Endothelial cell of umbilical vein (primary cell): Measurements from ENCODE around the gene CLSTN2. TPM values are rescaled to one million over a fixed set of nuclear protein-coding genes. Genes with fewer than 3 reads are reported as not detected.

Experiments
- BruUV-seq: library from RNA; stranded (reverse); fragments of 400-500 nt; replicated peaks from 2 replicates; lab custom pipeline; 2021; lab: Mats Ljungman, UMichigan
- CTCF ChIA-PET: fragments of 300-600, 350-600 bp; sonication (Branson Sonifier 250); formaldehyde crosslinking; loops from one replicate; lab custom pipeline; 2021; ENCODE audit warnings: antibody characterized with exemption, inconsistent platforms; lab: Charles Lee
- POLR2A ChIA-PET: fragments of 300-600, 350-600 bp; sonication (Branson Sonifier 250); formaldehyde crosslinking; loops from one replicate; lab custom pipeline; 2021; ENCODE audit warnings: antibody characterized with exemption, inconsistent platforms; lab: Charles Lee
- DNase-seq: peaks from one replicate; pipeline ENCODE4 v3.0.0-alpha.2; 2011; ENCODE audit warnings: low read depth, low spot score
- FAIRE-seq: peaks from 2 replicates; lab custom pipeline; 2011; peaks lifted over from hg19 to GRCh38; lab: Jason Lieb, UNC
- H2AFZ ChIP-seq: 2 replicates; pipeline ENCODE4 v1.6.0; 2012; ENCODE audit warnings: low read depth, low read length, control low read depth, inconsistent platforms
- H3K27ac ChIP-seq: 2 replicates; pipeline ENCODE4 v1.5.1; 2011; ENCODE audit warnings: low read depth, mild to moderate bottlenecking, control low read depth, low read length, moderate library complexity; ENCODE audit not compliant: insufficient read depth
- H3K27me3 ChIP-seq, 2 experiments: 2 replicates each; pipeline versions ENCODE4 v1.6.0 to v1.6.1; 2011; ENCODE audit warnings: low read length in 2 of 2, mixed read lengths in 1 of 2; ENCODE audit not compliant: control insufficient read depth in 2 of 2, insufficient read depth in 2 of 2
- H3K36me3 ChIP-seq, 2 experiments: 2 replicates in 1 of 2; 3 replicates in 1 of 2; pipeline ENCODE4 v1.5.1; 2011; ENCODE audit warnings: low read length in 2 of 2, mild to moderate bottlenecking in 1 of 2, moderate library complexity in 1 of 2; ENCODE audit not compliant: control insufficient read depth in 2 of 2, insufficient read depth in 2 of 2; ENCODE audit errors: extremely low read depth in 1 of 2
- H3K4me1 ChIP-seq: 3 replicates; pipeline ENCODE4 v1.5.1; 2011; ENCODE audit warnings: mild to moderate bottlenecking, low read length; ENCODE audit not compliant: control insufficient read depth, insufficient read depth; ENCODE audit errors: extremely low read depth
- H3K4me2 ChIP-seq: 2 replicates; pipeline ENCODE4 v1.6.1; 2011; ENCODE audit warnings: low read length, control low read depth, mixed read lengths; ENCODE audit not compliant: insufficient read depth
- H3K4me3 ChIP-seq, 3 experiments: fragments of 200-600 bp in 1 of 3; sonication (generic), shearing (Covaris generic) in 1 of 3; replicated peaks in 1 of 3; 2 replicates each; pipeline ENCODE4 v1.5.1; 2011 to 2016; ENCODE audit warnings: control low read depth in 3 of 3, low read length in 3 of 3, mild to moderate bottlenecking in 2 of 3, inconsistent platforms in 1 of 3, low read depth in 1 of 3, moderate library complexity in 1 of 3; ENCODE audit not compliant: insufficient read depth in 1 of 3
- H3K79me2 ChIP-seq: 2 replicates; pipeline ENCODE4 v1.6.0; 2012; ENCODE audit warnings: low read length, inconsistent platforms; ENCODE audit not compliant: control insufficient read depth, insufficient read depth
- H3K9ac ChIP-seq: replicated peaks from 2 replicates; pipeline ENCODE3; 2011; ENCODE audit warnings: low read length, control low read depth; ENCODE audit not compliant: insufficient read depth; ENCODE audit errors: extremely low read depth
- H3K9me1 ChIP-seq: replicated peaks from 3 replicates; pipeline ENCODE4 v1.6.0; 2011; ENCODE audit warnings: mild to moderate bottlenecking, low read length; ENCODE audit not compliant: control insufficient read depth, insufficient read depth; ENCODE audit errors: extremely low read depth
- H3K9me3 ChIP-seq: replicated peaks from 2 replicates; pipeline ENCODE4 v1.5.1; 2012; ENCODE audit warnings: low read length, inconsistent platforms; ENCODE audit not compliant: control insufficient read depth, insufficient read depth
- H4K20me1 ChIP-seq: replicated peaks from 2 replicates; pipeline ENCODE3; 2011; ENCODE audit warnings: mild to moderate bottlenecking, low read length; ENCODE audit not compliant: control insufficient read depth, insufficient read depth; ENCODE audit errors: extremely low read depth
- CTCF ChIP-seq, 2 donors: IDR thresholded peaks; 1 replicate in 1 of 2; 2 replicates in 1 of 2; pipeline ENCODE4 v1.5.1; 2011; ENCODE audit warnings: low read length in 2 of 2, mild to moderate bottlenecking in 2 of 2, moderate library complexity in 2 of 2, control low read depth in 1 of 2, inconsistent platforms in 1 of 2, low read depth in 1 of 2; ENCODE audit not compliant: insufficient read depth in 1 of 2; ENCODE audit errors: extremely low read depth in 1 of 2
- EZH2 ChIP-seq: IDR thresholded peaks from 2 replicates; pipeline ENCODE4 v1.6.1; 2012; ENCODE audit warnings: borderline replicate concordance, low read depth, mild to moderate bottlenecking, moderate library complexity, low read length, inconsistent platforms; ENCODE audit not compliant: severe bottlenecking
- FOS ChIP-seq: IDR thresholded peaks from 2 replicates; pipeline ENCODE4 v1.6.1; 2011; ENCODE audit warnings: mild to moderate bottlenecking, low read length, moderate library complexity, borderline replicate concordance; ENCODE audit not compliant: insufficient read depth
- GATA2 ChIP-seq: IDR thresholded peaks from 2 replicates; pipeline ENCODE4 v1.7.0; 2011; ENCODE audit warnings: low read depth, mild to moderate bottlenecking, moderate library complexity, mixed read lengths, low read length; ENCODE audit not compliant: insufficient read length, insufficient read depth
- JUN ChIP-seq: IDR thresholded peaks from 2 replicates; pipeline ENCODE4 v1.6.1; 2011; ENCODE audit warnings: borderline replicate concordance, low read depth; ENCODE audit not compliant: insufficient read length, insufficient read depth
- MYC ChIP-seq: IDR thresholded peaks from one replicate; pipeline ENCODE4 v1.6.1; 2011; ENCODE audit warnings: mild to moderate bottlenecking, low read depth, low read length
- POLR2A ChIP-seq: IDR thresholded peaks from 2 replicates; pipeline ENCODE4 v1.6.1; 2012; ENCODE audit warnings: low read depth, mild to moderate bottlenecking, control low read depth, low read length
- POLR2AphosphoS5 ChIP-seq: IDR thresholded peaks from 2 replicates; pipeline ENCODE4 v1.6.1; 2012; ENCODE audit warnings: low read depth, mild to moderate bottlenecking, control low read depth, low read length, moderate library complexity; ENCODE audit not compliant: insufficient read depth
- dilution Hi-C: fragments of 300-500 bp; cut with MboI; formaldehyde crosslinking; loops from one replicate; pipeline ENCODE4 v1.15.0; 2019; ENCODE audit warnings: low sequenced_read_pairs; ENCODE audit not compliant: extremely low pct_ligation_motif_present
- intact Hi-C: fragments of 100-400 bp; cut with micrococcal nuclease; formaldehyde crosslinking; loops from one replicate; pipeline ENCODE4 v1.10.0; 2022
- polyA plus RNA-seq, 4 experiments: library from polyadenylated mRNA; depleted of rRNA in 3 of 4; stranded (reverse) in 3 of 4; unstranded in 1 of 4; fragments of >200 nt; gene quantifications; 2 replicates each; pipeline versions ENCODE4 v1.2.1 to v1.2.3, GENCODE V29; 2011 to 2012; ENCODE audit warnings: missing spikeins in 1 of 4
- total RNA-seq: library from RNA; stranded (reverse); gene quantifications from 2 replicates; pipeline ENCODE4 v1.2.3, GENCODE V29; 2021
- TF ChIP-seq, protein P1 (sequence below): IDR thresholded peaks from 2 replicates; pipeline ENCODE4 v1.6.1; 2011; ENCODE audit not compliant: insufficient read depth, insufficient read length

CLSTN2 gene
- total and polyA plus RNA-seq, 2 donors (not counting 3 experiments of a cell fraction or from before 2014, with no cell fraction given) = 0.26 to 0.38 TPM

DNA sequence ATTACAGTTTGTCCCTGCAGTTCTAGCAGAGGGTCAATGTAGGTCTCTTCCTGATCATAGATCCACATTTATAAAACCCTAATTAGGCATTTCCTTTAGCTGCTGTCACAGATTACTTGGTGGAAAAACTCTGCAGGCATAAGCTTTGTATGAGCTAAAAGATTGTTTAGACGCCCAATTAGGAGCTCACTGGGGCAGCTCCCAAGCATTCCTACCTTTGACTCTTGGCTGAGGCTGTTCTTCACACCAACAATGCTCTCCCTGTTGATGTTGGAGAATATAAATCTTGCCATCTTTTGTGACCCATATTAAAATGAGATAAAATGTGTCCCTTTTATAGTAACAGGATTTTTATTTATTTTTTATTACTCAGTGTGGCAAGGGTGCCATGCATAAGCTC lies 594.6 kb downstream of the CLSTN2 start:
- Histone ChIP-seq H3K79me2 (no peaks in the 10 kb centered on the region), H3K4me3 (no peak overlapping the region), H3K9me1 (no peaks in the 10 kb centered on the region), H2AFZ (no peak overlapping the region), H3K4me1 (no peaks in the 10 kb centered on the region), H3K9ac (no peak overlapping the region), H3K36me3 (no peaks in the 10 kb centered on the region), H3K27me3 (no peaks in the 10 kb centered on the region), H3K4me2 (no peak overlapping the region), H4K20me1 (no peaks in the 10 kb centered on the region), H3K27ac (no peak overlapping the region), H3K9me3 (no peaks in the 10 kb centered on the region)
- CTCF ChIA-PET = no interaction called here
- POLR2A ChIA-PET = no interaction called here
- dilution Hi-C loops = no loop called here
- DNase-seq (no peak), FAIRE-seq (no peak)
- intact Hi-C loops = no loop called here
- TF ChIP-seq EZH2 = no peak
- no peak for TF ChIP-seq JUN
- no peak for TF ChIP-seq MYC
- TF ChIP-seq CTCF (IDR thresholded peaks at IDR 0.05; ENCODE audit: extremely low read depth in 1 of 2, insufficient read depth in 1 of 2, low read depth in 1 of 2, low read length in 2 of 2) = no peak
- TF ChIP-seq, protein P1, sequence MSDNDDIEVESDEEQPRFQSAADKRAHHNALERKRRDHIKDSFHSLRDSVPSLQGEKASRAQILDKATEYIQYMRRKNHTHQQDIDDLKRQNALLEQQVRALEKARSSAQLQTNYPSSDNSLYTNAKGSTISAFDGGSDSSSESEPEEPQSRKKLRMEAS = no peak
- no peak for TF ChIP-seq POLR2A
- TF ChIP-seq GATA2 = no peak
- no peak for TF ChIP-seq POLR2AphosphoS5
- TF ChIP-seq FOS = no peak
- no TSS peak for BruUV-seq
